B cell (primary cell): Measurements from ENCODE around the gene DCPS.
"Not testable (repeated sequence)": the region's sequence is repeated elsewhere in the genome, so short reads cannot be mapped to it uniquely, and the experiment has no call there.

Source experiments
- CTCF ChIP-seq: fragments of 200-600 bp; IDR thresholded peaks from one replicate; pipeline ENCODE4 v1.8.0; 2022; ENCODE audit warnings: antibody characterized with exemption, mild to moderate bottlenecking
- EZH2 ChIP-seq: IDR thresholded peaks from 2 replicates; pipeline ENCODE4 v1.6.1; 2012; ENCODE audit warnings: borderline replicate concordance, low read depth, mild to moderate bottlenecking, moderate library complexity, low read length; ENCODE audit not compliant: insufficient read depth, poor library complexity, severe bottlenecking

GRCh38 chr11:126365508-126365907, 61.6 kb downstream of the DCPS start:
- not testable (repeated sequence) for TF ChIP-seq CTCF, EZH2
